RWPE1 (cell line): Measurements from ENCODE around the gene THADA.

Source experiments
- CTCF ChIA-PET: fragments of 350-600 bp; sonication (Branson Sonifier 250); formaldehyde crosslinking; extraction: SDS; loops from one replicate; lab custom pipeline; 2021; lab: Yijun Ruan, JAX
- POLR2A ChIA-PET: fragments of 400-600 bp; formaldehyde crosslinking; extraction: SDS; loops from one replicate; lab custom pipeline; 2020; ENCODE audit warnings: antibody characterized with exemption; ENCODE audit not compliant: low non-redundant PET; lab: Yijun Ruan, JAX
- DNase-seq: peaks from one replicate; pipeline ENCODE4 v3.0.0; 2012; ENCODE audit warnings: low spot score
- H3K27ac ChIP-seq: fragments of 450-650 bp; 2 replicates; pipeline ENCODE4 v1.5.1; 2017
- CTCF ChIP-seq: fragments of 450-650 bp; conservative IDR thresholded peaks from 2 replicates; pipeline ENCODE4 v1.5.1; 2017; ENCODE audit warnings: low read depth, mild to moderate bottlenecking

The THADA gene

DNA sequence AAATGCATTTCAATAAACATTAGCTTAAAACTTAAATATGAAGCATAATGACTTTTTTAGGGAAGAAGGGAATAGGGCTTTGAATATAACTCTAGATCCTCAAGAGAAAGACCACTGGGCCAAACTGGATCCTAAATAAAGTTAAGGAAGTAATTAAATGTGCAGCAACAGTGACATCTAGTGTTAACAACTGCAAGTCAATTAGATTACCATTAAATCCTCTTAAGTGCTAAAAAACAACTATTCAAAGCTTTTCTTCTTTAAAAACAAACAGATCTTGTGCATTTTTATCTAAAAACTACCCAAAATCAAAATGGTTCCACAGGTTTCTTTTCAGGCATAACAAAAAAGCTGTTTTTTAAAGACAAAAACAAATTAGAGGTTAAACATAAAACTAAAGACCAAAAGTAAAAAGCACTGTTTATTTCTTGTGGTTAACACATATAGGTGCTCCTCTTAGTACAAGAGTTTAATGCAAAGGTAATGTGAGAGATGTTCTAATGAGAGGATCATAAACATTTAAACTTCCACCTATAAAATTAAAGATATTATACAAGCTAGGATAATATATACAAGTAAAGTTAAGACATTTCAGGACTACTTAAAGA lies 111.4 kb downstream of the THADA start:
- peak; percentile 70 for TF ChIP-seq CTCF
- CTCF ChIA-PET = interaction anchor here (0.6 to 2.4 kb wide), 24 partner anchors 8 to 1337 kb away, joined by 3 to 13 read pairs (median 4); no protein-coding TSS in a partner anchor
- peak; percentile 27 for DNase-seq
- no peak overlapping the region for H3K27ac ChIP-seq
- POLR2A ChIA-PET = interaction anchor here (0.9 kb wide), 1 partner anchor 257 kb away, joined by 6 read pairs; no protein-coding TSS in a partner anchor

DNA sequence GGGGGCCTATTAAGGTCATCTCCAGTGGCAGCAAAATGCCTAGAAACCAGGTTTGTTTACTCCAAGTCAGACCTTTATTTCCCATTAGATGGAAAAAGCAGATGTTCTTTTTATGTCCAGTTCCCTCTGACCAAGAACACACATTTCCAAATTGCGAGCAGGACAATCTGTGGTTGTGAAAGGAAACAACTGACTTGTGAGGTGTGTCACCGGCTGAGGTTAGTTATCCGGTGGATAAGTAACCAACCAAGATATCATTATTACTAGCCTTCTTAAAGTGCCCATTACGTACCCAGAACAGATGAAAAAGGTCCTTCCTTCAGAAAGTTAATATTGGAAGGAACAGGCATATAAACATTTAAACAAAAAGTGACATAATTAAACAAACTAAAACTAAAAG lies 112.9 kb downstream of the THADA start:
- DNase-seq = no peak
- ChIA-PET POLR2A (no interaction called here), CTCF (interaction anchor here (1.1 to 2.4 kb wide), 3 partner anchors 254 to 647 kb away, joined by 3 to 13 read pairs (median 5); no protein-coding TSS in a partner anchor)
- no peak for TF ChIP-seq CTCF
- no peak overlapping the region for H3K27ac ChIP-seq

- CTCF ChIA-PET = interaction anchor here (1.2 kb wide), 1 partner anchor 253 kb away, joined by 7 read pairs; no protein-coding TSS in a partner anchor
- DNase-seq = no peak
- POLR2A ChIA-PET = no interaction called here
- TF ChIP-seq CTCF = no peak
- H3K27ac ChIP-seq = no peak overlapping the region
Measured at GRCh38 chr2:43481927-43482542, 113.8 kb downstream of the THADA start.

DNA sequence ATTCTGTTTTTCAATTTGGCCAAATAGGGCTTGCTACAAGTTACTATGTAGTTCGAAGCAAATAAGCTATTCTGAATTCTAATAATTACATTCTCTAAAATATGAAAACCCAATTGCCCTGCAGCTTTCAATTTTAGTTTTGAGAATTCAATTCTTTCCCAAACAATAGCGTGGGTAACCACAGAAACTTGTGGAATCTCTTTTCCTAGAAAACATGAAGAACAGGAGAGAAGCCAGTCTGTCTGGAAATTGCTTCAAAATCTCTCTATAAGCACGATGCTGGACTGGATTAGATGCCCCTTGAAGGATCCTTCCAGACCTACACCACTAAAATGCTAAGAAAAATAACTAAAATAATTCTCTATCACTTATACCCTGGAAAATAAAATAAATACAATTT lies 115.0 kb downstream of the THADA start:
- no peak overlapping the region for H3K27ac ChIP-seq
- CTCF ChIA-PET = no interaction called here
- POLR2A ChIA-PET = interaction anchor here (0.7 kb wide), 1 partner anchor 115 kb away, joined by 3 read pairs; no protein-coding TSS in a partner anchor
- no peak for TF ChIP-seq CTCF
- DNase-seq = no peak

DNA sequence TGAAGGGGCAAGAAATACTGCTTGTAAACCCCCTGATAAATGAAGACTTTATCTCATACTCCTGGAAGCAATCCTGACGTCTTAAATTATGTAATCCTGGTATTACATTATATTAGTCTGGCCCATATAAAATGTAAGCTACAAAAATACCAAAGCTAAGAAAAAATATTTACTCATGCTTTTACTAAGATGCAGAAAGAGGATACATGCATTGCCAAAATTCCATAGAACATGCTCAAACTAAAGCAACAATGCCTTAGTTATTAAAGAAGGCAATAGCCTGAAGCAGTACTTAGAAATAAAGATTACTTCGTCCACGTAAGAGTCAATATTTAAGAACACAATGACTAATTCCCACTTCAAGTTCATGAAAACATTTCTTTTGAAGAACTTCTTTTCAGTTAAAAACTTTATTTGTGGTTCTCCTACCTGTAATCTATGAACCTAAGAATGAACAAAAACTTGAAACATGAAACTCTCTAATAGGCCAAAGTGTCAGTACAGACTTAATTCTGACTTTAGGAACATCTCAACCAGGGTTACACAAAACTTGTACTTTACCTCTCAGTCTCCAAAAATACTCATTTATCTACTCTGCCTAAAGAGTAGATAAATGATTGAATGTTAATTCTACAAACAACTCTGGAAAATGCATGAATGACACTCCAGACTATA lies 117.3 kb downstream of the THADA start:
- ChIA-PET CTCF (interaction anchor here (0.6 kb wide), 1 partner anchor 777 kb away, joined by 3 read pairs; no protein-coding TSS in a partner anchor), POLR2A (no interaction called here)
- TF ChIP-seq CTCF = no peak
- DNase-seq = peak; percentile 16
- no peak overlapping the region for H3K27ac ChIP-seq

DNA sequence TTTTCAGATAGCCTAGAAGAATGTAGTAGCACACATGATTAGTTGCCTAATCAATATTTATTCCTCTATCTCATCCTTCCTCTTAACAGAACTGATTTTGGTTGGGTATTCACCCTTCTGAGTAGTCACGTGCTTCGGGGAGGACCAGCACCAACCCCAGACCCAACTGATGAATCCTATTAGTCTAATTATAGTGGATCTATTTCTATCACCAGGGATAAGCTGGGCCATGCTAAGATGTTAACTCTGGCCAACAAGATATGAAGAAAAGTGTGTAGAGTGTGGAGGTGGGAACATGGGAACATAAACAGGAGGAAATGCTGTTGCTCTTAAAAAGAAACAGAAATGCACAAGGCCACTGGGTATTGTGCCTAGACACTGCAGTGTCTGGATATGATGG lies 119.9 kb downstream of the THADA start:
- H3K27ac ChIP-seq = no peak overlapping the region
- no peak for DNase-seq
- POLR2A ChIA-PET = no interaction called here
- CTCF ChIA-PET = interaction anchor here (0.5 kb wide), 1 partner anchor 30 kb away, joined by 3 read pairs; no protein-coding TSS in a partner anchor
- no peak for TF ChIP-seq CTCF
